Panc1 (cell line): ENCODE measurements around the gene CUL9. TPM values are rescaled to one million over a fixed set of nuclear protein-coding genes. Genes with fewer than 3 reads are reported as not detected.

ENCODE experiments used
- ATAC-seq: fragments of 200-7000 bp; cut with Tn5 transposase; 2 replicates; pipeline ENCODE4 v1.9.1; 2020; ENCODE audit warnings: mild to moderate bottlenecking, moderate library complexity
- BruUV-seq: library from RNA; stranded (reverse); fragments of 400-500 nt; replicated peaks from 2 replicates; lab custom pipeline; 2021; lab: Mats Ljungman, UMichigan
- CTCF ChIA-PET: fragments of 300-600 bp; sonication (Branson Sonifier 250); formaldehyde crosslinking; loops from one replicate; lab custom pipeline; 2022; ENCODE audit warnings: antibody characterized with exemption; lab: Charles Lee
- POLR2A ChIA-PET: fragments of 300-600 bp; sonication (Branson Sonifier 250); formaldehyde crosslinking; loops from one replicate; lab custom pipeline; 2022; ENCODE audit warnings: antibody characterized with exemption; lab: Charles Lee
- DNase-seq: peaks from one replicate; pipeline ENCODE4 v3.0.0-alpha.2; 2010; ENCODE audit warnings: low read depth, low spot score
- H3K27ac ChIP-seq: 2 replicates; pipeline ENCODE4 v1.5.1; 2011; ENCODE audit warnings: mild to moderate bottlenecking, low read length, inconsistent platforms
- H3K27me3 ChIP-seq: fragments of 200-500 bp; sonication (Bioruptor generic); 2 replicates; pipeline ENCODE4 v1.6.0; 2014; ENCODE audit warnings: low read length, inconsistent platforms; ENCODE audit not compliant: control insufficient read depth, insufficient read depth
- H3K36me3 ChIP-seq: fragments of 200-500 bp; sonication (Bioruptor generic); 2 replicates; pipeline ENCODE4 v1.5.1; 2014; ENCODE audit warnings: inconsistent platforms, mild to moderate bottlenecking, low read length, moderate library complexity; ENCODE audit not compliant: control insufficient read depth, insufficient read depth
- H3K4me1 ChIP-seq: 2 replicates; pipeline ENCODE4 v1.5.1; 2011; ENCODE audit warnings: inconsistent platforms, mild to moderate bottlenecking, low read length, moderate library complexity; ENCODE audit not compliant: control insufficient read depth, insufficient read depth
- H3K4me3 ChIP-seq, 2 experiments: 2 replicates each; pipeline ENCODE4 v1.5.1; 2011 to 2012; ENCODE audit warnings: low read depth in 2 of 2, low read length in 2 of 2, mild to moderate bottlenecking in 2 of 2, inconsistent platforms in 1 of 2, moderate library complexity in 1 of 2
- H3K9me3 ChIP-seq: fragments of 200-500 bp; sonication (Bioruptor generic); 2 replicates; pipeline ENCODE4 v1.5.1; 2014; ENCODE audit warnings: low read depth, mild to moderate bottlenecking, inconsistent platforms, low read length, moderate library complexity; ENCODE audit not compliant: control insufficient read depth, insufficient read depth
- CTCF ChIP-seq: fragments of 450-650 bp; IDR thresholded peaks from 2 replicates; pipeline ENCODE4 v1.5.1; 2017; ENCODE audit warnings: mild to moderate bottlenecking
- POLR2AphosphoS5 ChIP-seq: IDR thresholded peaks from 2 replicates; pipeline ENCODE4 v1.6.1; 2012; ENCODE audit warnings: mild to moderate bottlenecking, low read depth, low read length, moderate library complexity
- REST ChIP-seq, 2 experiments: IDR thresholded peaks; 2 replicates each; pipeline ENCODE4 v1.6.1; 2011 to 2012; ENCODE audit warnings: low read depth in 2 of 2, control low read depth in 1 of 2, low read length in 1 of 2, mild to moderate bottlenecking in 1 of 2, moderate library complexity in 1 of 2; ENCODE audit not compliant: insufficient read depth in 1 of 2
- SIN3A ChIP-seq: IDR thresholded peaks from 2 replicates; pipeline ENCODE4 v1.6.1; 2012; ENCODE audit warnings: low read depth, mild to moderate bottlenecking, low read length, moderate library complexity, borderline replicate concordance; ENCODE audit not compliant: insufficient read depth
- TCF7L2 ChIP-seq: IDR thresholded peaks from 2 replicates; pipeline ENCODE4 v1.6.1; 2011; ENCODE audit warnings: mild to moderate bottlenecking, low read depth, low read length, inconsistent platforms
- in situ Hi-C: cut with HindIII; loops from 2 replicates; pipeline ENCODE4 v1.10.0; 2016; ENCODE audit warnings: low sequenced_read_pairs, low pct_unique_long_range_greater_than_20kb
- intact Hi-C: fragments of 100-400 bp; cut with micrococcal nuclease; formaldehyde crosslinking; loops from one replicate; pipeline ENCODE4 v1.10.0; 2022; ENCODE audit not compliant: unreplicated experiment
- total RNA-seq: library from RNA; stranded (reverse); gene quantifications from one replicate; pipeline ENCODE4 v1.2.1, GENCODE V29; 2021; ENCODE audit not compliant: unreplicated experiment

The CUL9 gene
- total RNA-seq, 1 experiment from 2014 or later = 54.3 TPM

GRCh38 chr6:43235841-43236240, 53.8 kb downstream of the CUL9 start:
- BruUV-seq = no TSS peak
- no peaks in the 10 kb centered on the region for H3K4me1 ChIP-seq
- CTCF ChIA-PET = no interaction called here
- no peak for ATAC-seq
- POLR2A ChIA-PET = no interaction called here
- no peaks in the 10 kb centered on the region for H3K9me3 ChIP-seq
- intact Hi-C loops = no loop called here
- H3K27ac ChIP-seq = no peak overlapping the region
- in situ Hi-C loops = no loop called here
- H3K27me3 ChIP-seq = peaks cover 5% of the 10 kb centered on the region
- H3K4me3 ChIP-seq = no peak overlapping the region
- TF ChIP-seq TCF7L2 (no peak), SIN3A (no peak), CTCF (no peak), REST (IDR thresholded peaks at IDR 0.05; ENCODE audit: insufficient read depth in 1 of 2, low read depth in 2 of 2, low read length in 1 of 2) (no peak), POLR2AphosphoS5 (no peak)
- H3K36me3 ChIP-seq = no peaks in the 10 kb centered on the region
- DNase-seq = no peak

GRCh38 chr6:43239054-43239453, 57.1 kb downstream of the CUL9 start:
- in situ Hi-C loops = no loop called here
- BruUV-seq = no TSS peak
- ChIA-PET CTCF (no interaction called here), POLR2A (no interaction called here)
- Histone ChIP-seq H3K27me3 (peaks cover 18% of the 10 kb centered on the region), H3K9me3 (no peaks in the 10 kb centered on the region), H3K4me3 (no peak overlapping the region), H3K27ac (no peak overlapping the region), H3K4me1 (no peaks in the 10 kb centered on the region), H3K36me3 (no peaks in the 10 kb centered on the region)
- TF ChIP-seq SIN3A (no peak), CTCF (no peak), TCF7L2 (no peak), POLR2AphosphoS5 (no peak), REST (IDR thresholded peaks at IDR 0.05; ENCODE audit: insufficient read depth in 1 of 2, low read depth in 2 of 2, low read length in 1 of 2) (no peak)
- DNase-seq = no peak
- intact Hi-C loops = no loop called here
- no peak for ATAC-seq
